EH (cell line): Measurements from ENCODE around the gene SUSD3.

Source experiments
- DNase-seq: peaks from one replicate; pipeline ENCODE4 v3.0.0-alpha.2; 2015; ENCODE audit warnings: low read depth

The SUSD3 gene

DNA sequence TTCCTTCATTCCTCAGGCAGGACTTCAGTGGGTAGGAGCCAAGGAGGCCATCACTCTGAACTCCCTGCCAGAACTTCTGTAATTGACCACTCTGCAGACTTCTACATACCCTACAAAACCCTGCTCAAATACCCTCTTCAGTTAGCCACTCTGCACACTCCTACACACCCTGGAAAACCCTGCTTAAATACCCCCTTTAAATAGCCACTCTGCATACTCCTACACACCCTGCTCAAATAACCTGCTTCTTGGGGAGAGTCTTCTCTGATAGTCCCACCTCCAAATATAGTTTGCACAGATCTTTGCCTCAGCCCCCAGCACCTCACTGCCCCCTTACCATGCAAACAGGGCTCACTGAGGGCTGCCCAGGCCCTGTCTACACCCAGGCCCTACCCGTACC is 18.9 kb downstream of the SUSD3 start:
- DNase-seq = no peak

GRCh38 chr9:93077811-93078210 is 19.3 kb downstream of the SUSD3 start:
- no peak for DNase-seq

DNA sequence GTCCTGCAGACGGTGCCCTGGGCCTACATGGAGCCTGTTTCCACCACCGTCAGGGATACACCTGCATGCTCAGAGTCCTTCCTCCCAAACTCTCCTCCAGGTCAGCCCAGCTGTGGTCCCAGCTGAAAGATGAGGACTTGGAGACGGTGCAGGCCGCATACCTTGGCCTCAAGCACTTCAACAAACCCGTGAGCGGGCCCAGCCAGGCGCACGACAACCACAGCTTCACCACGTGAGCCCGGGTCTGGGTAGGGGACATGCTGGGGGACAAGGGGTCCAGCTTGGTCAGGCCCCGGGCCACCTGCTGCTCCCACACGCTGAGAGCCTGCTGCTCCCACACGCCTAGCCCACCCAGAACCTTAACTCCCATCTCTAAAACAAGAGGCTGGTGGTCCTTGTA is 20.9 kb downstream of the SUSD3 start:
- no peak for DNase-seq

DNA sequence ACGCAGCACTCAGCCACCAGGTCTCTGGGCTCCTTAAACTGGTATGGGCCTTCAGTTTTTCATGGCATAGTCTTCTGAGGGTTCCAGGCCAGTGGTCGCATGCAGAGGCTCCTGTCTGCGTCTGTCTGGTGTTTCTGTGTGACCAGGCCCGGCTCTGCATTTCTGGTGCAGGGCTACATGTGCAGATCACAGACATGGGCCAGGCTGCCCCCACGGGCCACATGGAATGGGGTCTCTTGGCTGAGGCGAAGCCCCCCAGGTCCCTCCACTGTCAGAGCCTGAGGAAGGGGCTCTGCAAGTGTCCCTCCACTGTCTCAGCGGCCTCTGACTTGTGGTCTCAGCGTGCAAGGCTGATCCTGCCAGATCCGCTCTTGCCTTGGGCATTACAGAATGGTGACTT is 21.9 kb downstream of the SUSD3 start:
- no peak for DNase-seq

DNA sequence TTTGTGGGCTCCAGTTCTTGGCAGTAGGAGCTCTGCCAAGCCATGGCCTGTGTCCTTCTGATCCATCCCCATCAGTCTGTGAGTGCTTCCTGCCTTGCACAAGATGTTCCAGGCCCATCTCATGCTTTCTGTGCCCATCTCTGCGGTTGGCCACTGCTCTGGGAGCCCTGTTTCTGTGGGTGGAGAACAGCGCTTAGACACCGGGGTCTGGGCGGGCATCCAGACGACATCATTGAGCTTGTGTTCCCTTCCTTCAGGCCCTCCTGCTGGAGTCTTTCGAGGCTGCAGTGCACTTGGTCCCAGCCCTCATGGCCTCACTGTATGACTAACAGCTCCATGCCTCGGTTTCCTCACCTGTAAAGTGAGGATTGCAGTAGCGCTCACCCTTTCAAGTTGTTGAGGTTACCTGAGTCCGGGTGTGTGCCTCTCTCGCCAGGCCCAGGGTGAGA is 22.6 kb downstream of the SUSD3 start:
- DNase-seq = no peak

- peak; percentile 51 for DNase-seq
Observed at GRCh38 chr9:93081931-93082330, 23.4 kb downstream of the SUSD3 start.

- no peak for DNase-seq
Observed at GRCh38 chr9:93082841-93083411, 24.4 kb downstream of the SUSD3 start.

GRCh38 chr9:93083592-93084470 is 25.3 kb downstream of the SUSD3 start:
- DNase-seq = no peak

- DNase-seq = no peak
Observed at GRCh38 chr9:93084471-93084881, 26.0 kb downstream of the SUSD3 start.

GRCh38 chr9:93085676-93086075 is 27.2 kb downstream of the SUSD3 start:
- DNase-seq = no peak

GRCh38 chr9:93086447-93087224 is 28.1 kb downstream of the SUSD3 start:
- no peak for DNase-seq

GRCh38 chr9:93087971-93088655 is 29.6 kb downstream of the SUSD3 start:
- no peak for DNase-seq

- no peak for DNase-seq
Observed at GRCh38 chr9:93088656-93089015, 30.1 kb downstream of the SUSD3 start.

GRCh38 chr9:93089024-93089423 is 30.5 kb downstream of the SUSD3 start:
- DNase-seq = no peak

- no peak for DNase-seq
Observed at GRCh38 chr9:93089481-93089991, 31.0 kb downstream of the SUSD3 start.

DNA sequence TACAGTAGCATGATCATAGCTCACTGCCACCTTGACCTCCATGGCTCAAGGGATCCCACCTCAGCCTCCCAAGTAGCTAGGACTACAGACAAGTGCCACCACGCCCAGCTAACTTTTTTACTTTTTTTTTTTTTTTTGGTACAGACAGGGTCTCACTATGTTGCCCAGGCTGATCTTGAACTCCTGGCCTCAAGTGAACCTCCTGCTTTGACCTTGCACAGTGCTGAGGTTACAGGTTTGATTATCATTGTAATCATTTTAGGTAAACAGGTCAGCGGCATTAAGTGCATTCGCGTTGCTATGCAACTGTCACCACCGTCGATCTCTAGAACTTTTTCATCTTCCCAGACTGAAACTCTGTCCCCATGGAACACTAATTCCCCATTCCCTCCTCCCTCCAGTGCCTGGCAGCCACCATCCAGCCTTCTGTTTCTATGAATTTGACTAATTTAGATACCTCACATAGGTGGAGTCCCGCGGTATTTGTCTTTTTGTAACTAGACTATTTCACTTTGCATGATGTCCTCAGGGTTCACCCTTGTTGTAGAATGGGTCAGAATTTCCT is 31.7 kb downstream of the SUSD3 start:
- DNase-seq = no peak

- no peak for DNase-seq
Observed at GRCh38 chr9:93091056-93091452, 32.6 kb downstream of the SUSD3 start.

DNA sequence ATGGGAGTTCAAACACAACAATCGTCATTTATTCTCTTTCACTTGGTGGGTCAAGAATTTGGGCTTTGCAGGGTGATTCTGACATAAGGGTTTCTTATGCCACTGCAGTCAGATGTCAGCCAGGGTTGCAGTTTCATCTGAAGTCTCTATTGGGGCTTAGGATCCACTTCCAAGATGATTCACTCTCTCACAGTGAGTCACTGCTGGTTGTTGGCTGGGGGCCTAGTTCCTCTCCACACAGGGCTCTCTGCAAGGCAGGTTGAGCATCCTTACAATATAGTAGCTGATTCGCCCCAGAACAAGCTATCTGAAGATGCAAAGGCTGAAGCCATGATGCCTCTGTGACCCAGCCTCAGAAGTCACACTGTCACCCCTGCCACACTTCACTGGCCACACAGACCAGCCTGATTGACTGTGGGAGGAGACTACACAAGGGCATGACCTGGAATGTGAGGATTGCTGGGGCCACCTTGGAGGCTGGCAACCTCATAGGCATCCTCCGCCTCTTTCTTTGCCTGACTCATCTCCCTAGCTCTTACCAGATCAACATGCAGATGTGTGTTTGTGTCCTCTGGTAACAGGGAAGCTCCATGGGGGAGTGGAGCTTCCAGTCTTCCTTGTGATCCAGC is 33.1 kb downstream of the SUSD3 start:
- peak; percentile 85 for DNase-seq

GRCh38 chr9:93092251-93092991 is 33.9 kb downstream of the SUSD3 start:
- DNase-seq = no peak

- no peak for DNase-seq
Observed at GRCh38 chr9:93093127-93093876, 34.8 kb downstream of the SUSD3 start.
